Measurements from ENCODE around the gene PSMA7. TPM values are rescaled to one million over a fixed set of nuclear protein-coding genes. Genes with fewer than 3 reads are reported as not detected.

Gene PSMA7
- total RNA-seq, 1 experiment from 2014 or later: 332 TPM

DNA sequence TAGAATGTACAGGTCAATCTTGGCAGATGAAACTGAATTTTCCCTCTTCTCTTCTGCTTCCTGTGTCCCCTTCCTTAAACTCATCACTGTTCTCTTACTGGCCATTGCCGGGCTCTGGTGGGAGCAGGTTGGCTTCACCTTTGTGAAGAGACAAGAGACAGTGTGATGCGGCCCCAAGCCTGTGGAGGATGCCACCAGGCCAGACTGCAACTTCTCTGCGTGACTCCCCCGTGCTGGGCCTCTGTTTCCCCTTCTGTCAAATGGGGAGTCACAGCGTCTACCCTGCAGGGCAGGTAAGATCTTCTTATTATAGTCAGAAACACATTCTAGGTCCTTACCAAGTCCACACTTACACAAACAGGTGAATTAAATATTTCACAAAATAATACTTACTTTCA lies 22.8 kb downstream of the PSMA7 start:
- no peaks in the 10 kb centered on the region for H3K27me3 ChIP-seq (ENCODE audit: insufficient read depth, low read length)
- no peak overlapping the region for H2AK5ac ChIP-seq (ENCODE audit: insufficient read length, low read length)
- no peak overlapping the region for H2AFZ ChIP-seq (ENCODE audit: low read length)
- TF ChIP-seq, protein P1, sequence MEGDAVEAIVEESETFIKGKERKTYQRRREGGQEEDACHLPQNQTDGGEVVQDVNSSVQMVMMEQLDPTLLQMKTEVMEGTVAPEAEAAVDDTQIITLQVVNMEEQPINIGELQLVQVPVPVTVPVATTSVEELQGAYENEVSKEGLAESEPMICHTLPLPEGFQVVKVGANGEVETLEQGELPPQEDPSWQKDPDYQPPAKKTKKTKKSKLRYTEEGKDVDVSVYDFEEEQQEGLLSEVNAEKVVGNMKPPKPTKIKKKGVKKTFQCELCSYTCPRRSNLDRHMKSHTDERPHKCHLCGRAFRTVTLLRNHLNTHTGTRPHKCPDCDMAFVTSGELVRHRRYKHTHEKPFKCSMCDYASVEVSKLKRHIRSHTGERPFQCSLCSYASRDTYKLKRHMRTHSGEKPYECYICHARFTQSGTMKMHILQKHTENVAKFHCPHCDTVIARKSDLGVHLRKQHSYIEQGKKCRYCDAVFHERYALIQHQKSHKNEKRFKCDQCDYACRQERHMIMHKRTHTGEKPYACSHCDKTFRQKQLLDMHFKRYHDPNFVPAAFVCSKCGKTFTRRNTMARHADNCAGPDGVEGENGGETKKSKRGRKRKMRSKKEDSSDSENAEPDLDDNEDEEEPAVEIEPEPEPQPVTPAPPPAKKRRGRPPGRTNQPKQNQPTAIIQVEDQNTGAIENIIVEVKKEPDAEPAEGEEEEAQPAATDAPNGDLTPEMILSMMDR (conservative IDR thresholded peaks at IDR 0.05): no peak
- H3K79me2 ChIP-seq (ENCODE audit: insufficient read depth, low read length): peaks cover 9% of the 10 kb centered on the region; the same call in 1 of the 2 replicates
- H3K27ac ChIP-seq (ENCODE audit: insufficient read length, low read depth, low read length): no peak overlapping the region
- H4K91ac ChIP-seq (ENCODE audit: insufficient read length, low read depth, low read length): no peak overlapping the region
- Mint-ChIP-seq H3K4me3 (peak overlapping the region; percentile 15 to 86; a peak in 3 of 5 replicates), H3K9me3 (no peaks in the 10 kb centered on the region), H3K27me3 (ENCODE audit: low read depth) (no peaks in the 10 kb centered on the region; the same call in none of the 2 replicates), H3K27ac (no peak overlapping the region), H3K4me1 (peaks cover 27 to 47% of the 10 kb centered on the region in 2 experiments), H3K36me3 (ENCODE audit: insufficient read depth in 1 of 3, low read depth in 3 of 3) (peaks cover 14 to 18% (median 14%) of the 10 kb centered on the region in 3 experiments; a peak in 6 of 7 replicates)
- H2BK5ac ChIP-seq (ENCODE audit: insufficient read length, low read length): no peak overlapping the region
- no peaks in the 10 kb centered on the region for H3K9me3 ChIP-seq (ENCODE audit: control insufficient read depth, low read depth, low read length)
- peaks cover 11% of the 10 kb centered on the region for H3K79me1 ChIP-seq (ENCODE audit: insufficient read depth, low read depth, low read length, poor library complexity, severe bottlenecking)
- no peak overlapping the region for H4K8ac ChIP-seq (replicated peaks; ENCODE audit: insufficient read length, low read depth, low read length)
- H2BK120ac ChIP-seq (ENCODE audit: low read depth, low read length, poor library complexity, severe bottlenecking): no peak overlapping the region
- no peak overlapping the region for H3K14ac ChIP-seq (ENCODE audit: insufficient read depth, low read length)
- H3K4ac ChIP-seq (ENCODE audit: low read depth, low read length): no peak overlapping the region
- no peak overlapping the region for H3K56ac ChIP-seq (ENCODE audit: insufficient read length, low read depth, low read length)
- H3K9ac ChIP-seq (ENCODE audit: extremely low read depth, insufficient read length, low read length): no peak overlapping the region
- no peaks in the 10 kb centered on the region for H4K20me1 ChIP-seq (ENCODE audit: control insufficient read depth, insufficient read depth, insufficient read length)
- no peak overlapping the region for H2BK15ac ChIP-seq (ENCODE audit: low read depth, low read length)
- H3K23ac ChIP-seq (ENCODE audit: insufficient read length, low read depth, low read length): no peak overlapping the region
- no peak overlapping the region for H3K18ac ChIP-seq (ENCODE audit: insufficient read length, low read depth, low read length)
- peaks cover 4% of the 10 kb centered on the region for H3K23me2 ChIP-seq (ENCODE audit: insufficient read length, low read depth, low read length, poor library complexity, severe bottlenecking)
- H2BK12ac ChIP-seq (ENCODE audit: insufficient read length, low read depth, low read length): no peak overlapping the region
- no peak overlapping the region for H3K4me2 ChIP-seq (ENCODE audit: insufficient read depth, insufficient read length, low read length)
- no peak overlapping the region for H3T11ph ChIP-seq (ENCODE audit: low read length)
- no peak overlapping the region for H2BK20ac ChIP-seq (ENCODE audit: low read depth, low read length, poor library complexity, severe bottlenecking)
- WGBS (ENCODE audit: extremely low coverage, insufficient read length, low lambda C conversion rate): no CpG with 5 or more reads among the region's 5 CpGs
- no peak for DNase-seq
- no peak overlapping the region for H4K5ac ChIP-seq (ENCODE audit: insufficient read length, low read depth, low read length)
- no peaks in the 10 kb centered on the region for H3K4me1 ChIP-seq (ENCODE audit: insufficient read depth, low read length)
